ENCODE results near the gene PLPP3. TPM values are rescaled to one million over a fixed set of nuclear protein-coding genes. Genes with fewer than 3 reads are reported as not detected.

Gene PLPP3
- polyA plus RNA-seq, 1 of the 3 experiments (the other 2 are of a cell fraction): 32.2 TPM

DNA sequence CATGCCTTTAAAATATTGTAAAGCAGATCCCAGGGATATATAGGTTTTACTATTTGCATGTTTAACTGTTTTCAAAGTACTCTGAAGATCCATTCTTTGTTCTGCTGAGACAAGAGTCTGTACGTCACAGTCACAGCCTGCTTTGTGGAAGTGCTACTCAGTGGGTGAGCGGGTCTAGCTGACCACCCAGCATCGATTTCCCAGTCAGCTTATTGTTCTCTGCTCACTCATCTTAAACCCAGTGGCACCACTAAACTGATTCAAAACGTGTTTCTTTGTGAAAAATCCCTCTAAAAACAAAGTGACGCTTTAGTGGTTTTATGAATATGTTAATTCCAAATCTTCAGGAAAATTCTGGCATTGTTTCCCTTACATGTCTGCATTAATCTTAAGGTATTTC lies 12.4 kb downstream of the PLPP3 start (continued):
- TF ChIP-seq NFIC (IDR thresholded peaks at IDR 0.05; ENCODE audit: borderline replicate concordance) (no peak), TAF1 (IDR thresholded peaks at IDR 0.05; ENCODE audit: borderline replicate concordance, low read depth, low read length) (no peak), FOSL2 (IDR thresholded peaks at IDR 0.05; ENCODE audit: borderline replicate concordance, low read depth) (no peak)

DNA sequence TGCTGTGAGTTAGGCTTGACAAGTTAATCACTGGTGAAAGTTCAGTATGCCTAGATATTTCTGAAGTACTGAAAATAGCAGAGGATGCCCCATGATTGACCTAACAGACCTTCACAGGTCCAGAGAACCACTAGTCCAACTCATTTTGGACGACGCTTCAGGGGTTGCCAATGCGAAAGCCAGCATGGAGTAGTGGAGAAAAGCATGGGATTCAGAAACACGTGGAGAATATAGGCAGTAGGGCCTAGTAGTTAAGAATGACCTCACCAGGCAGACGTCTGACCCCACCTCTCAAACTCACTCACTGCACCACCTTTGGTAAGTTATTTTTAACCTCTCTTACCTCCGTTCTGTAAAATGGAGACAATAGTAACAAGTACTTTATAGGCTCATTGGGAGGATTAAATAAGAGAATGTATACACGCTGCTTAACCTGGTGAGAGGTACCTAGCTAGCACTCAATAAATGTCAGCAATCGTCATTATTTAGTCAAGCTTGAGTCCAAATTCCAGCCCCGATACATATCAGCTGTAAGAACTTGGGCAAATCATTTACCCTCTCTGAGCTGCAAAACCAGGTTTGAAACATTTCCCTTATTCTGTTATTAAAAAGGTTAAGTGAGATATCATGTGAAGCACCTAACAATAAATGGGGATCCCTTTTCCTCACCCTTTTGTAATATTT lies 13.2 kb downstream of the PLPP3 start:
- no peak overlapping the region for H3K9ac ChIP-seq
- WGBS (ENCODE audit: low lambda C conversion rate): 91% methylated on average over 9 of the region's 9 CpGs
- CTCF ChIA-PET: no interaction called here

DNA sequence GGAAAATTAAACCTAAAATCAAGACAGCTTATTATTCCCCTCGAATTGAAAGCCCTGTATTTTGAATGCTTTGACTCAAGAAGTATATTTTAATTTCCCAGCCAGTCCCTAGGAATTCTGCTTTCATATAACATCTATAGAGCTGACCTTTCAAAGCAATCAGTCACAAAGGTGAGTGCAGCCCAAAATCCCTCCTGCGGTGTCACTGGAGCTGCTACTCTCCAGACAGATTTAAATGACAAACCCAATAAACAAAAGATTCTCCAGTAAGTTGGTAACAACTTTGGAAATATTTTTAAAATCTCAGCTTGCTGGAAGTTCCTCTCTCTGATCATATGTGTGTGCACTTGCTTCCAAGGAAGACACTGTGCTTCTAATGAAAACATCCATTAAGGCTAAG lies 14.7 kb downstream of the PLPP3 start:
- no peaks in the 10 kb centered on the region for H3K9me3 ChIP-seq
- POLR2A ChIA-PET: no interaction called here
- H2AFZ ChIP-seq (ENCODE audit: low read depth): no peak overlapping the region
- H3K4me1 ChIP-seq (ENCODE audit: control insufficient read depth in 1 of 2, insufficient read depth in 2 of 2, low read depth in 1 of 2, low read length in 1 of 2): peaks cover 0 to 21% of the 10 kb centered on the region in 2 experiments; a peak in 2 of 4 replicates
- H3K9me2 ChIP-seq: no peaks in the 10 kb centered on the region
- no peak overlapping the region for H3K9ac ChIP-seq
- H3K36me3 ChIP-seq (replicated peaks in 1 of 2; ENCODE audit: control insufficient read depth in 1 of 2, insufficient read depth in 2 of 2, low read length in 1 of 2): peaks cover 0 to 17% of the 10 kb centered on the region in 2 experiments
- H3K27me3 ChIP-seq (ENCODE audit: insufficient read depth): no peaks in the 10 kb centered on the region
- no peaks in the 10 kb centered on the region for H3F3A ChIP-seq (replicated peaks; ENCODE audit: insufficient read depth)
- peaks cover 42% of the 10 kb centered on the region for H3K79me2 ChIP-seq (ENCODE audit: insufficient read depth)
- 79% methylated on average over 2 of the region's 2 CpGs for WGBS (ENCODE audit: low lambda C conversion rate)
- no peak overlapping the region for H3K4me2 ChIP-seq
- H3K27ac ChIP-seq (ENCODE audit: low read depth in 2 of 2, low read length in 1 of 2): no peak overlapping the region
- no peak for DNase-seq
- CTCF ChIA-PET: interaction anchor here (1.1 to 1.5 kb wide), 3 partner anchors 9 to 1189 kb away, joined by 3 to 5 read pairs (median 5); no protein-coding TSS in a partner anchor
- H4K20me1 ChIP-seq (ENCODE audit: insufficient read depth): peaks cover 21% of the 10 kb centered on the region; the same call in 1 of the 2 replicates
- no peak overlapping the region for H3K4me3 ChIP-seq (ENCODE audit: low read depth in 2 of 2, low read length in 1 of 2)
- TF ChIP-seq GATA2 (CRISPR knock-in tag; IDR thresholded peaks at IDR 0.05) (no peak), RXRA (IDR thresholded peaks at IDR 0.05; ENCODE audit: borderline replicate concordance, low read depth) (no peak), USF1 (IDR thresholded peaks at IDR 0.05; ENCODE audit: borderline replicate concordance, low read depth) (no peak), NRF1 (IDR thresholded peaks at IDR 0.05; ENCODE audit: low read depth, low read length) (no peak), USF2 (IDR thresholded peaks at IDR 0.05; ENCODE audit: borderline replicate concordance, low read depth, low read length) (no peak), SIN3A (IDR thresholded peaks at IDR 0.05; ENCODE audit: borderline replicate concordance, low read depth, low read length) (no peak), MXI1 (IDR thresholded peaks at IDR 0.05; ENCODE audit: low read depth, low read length) (no peak), NFIC (IDR thresholded peaks at IDR 0.05; ENCODE audit: borderline replicate concordance) (no peak)
- TF ChIP-seq, protein P1, sequence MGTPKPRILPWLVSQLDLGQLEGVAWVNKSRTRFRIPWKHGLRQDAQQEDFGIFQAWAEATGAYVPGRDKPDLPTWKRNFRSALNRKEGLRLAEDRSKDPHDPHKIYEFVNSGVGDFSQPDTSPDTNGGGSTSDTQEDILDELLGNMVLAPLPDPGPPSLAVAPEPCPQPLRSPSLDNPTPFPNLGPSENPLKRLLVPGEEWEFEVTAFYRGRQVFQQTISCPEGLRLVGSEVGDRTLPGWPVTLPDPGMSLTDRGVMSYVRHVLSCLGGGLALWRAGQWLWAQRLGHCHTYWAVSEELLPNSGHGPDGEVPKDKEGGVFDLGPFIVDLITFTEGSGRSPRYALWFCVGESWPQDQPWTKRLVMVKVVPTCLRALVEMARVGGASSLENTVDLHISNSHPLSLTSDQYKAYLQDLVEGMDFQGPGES (IDR thresholded peaks at IDR 0.05; ENCODE audit: low read depth, low read length): no peak
- TF ChIP-seq, protein P2, sequence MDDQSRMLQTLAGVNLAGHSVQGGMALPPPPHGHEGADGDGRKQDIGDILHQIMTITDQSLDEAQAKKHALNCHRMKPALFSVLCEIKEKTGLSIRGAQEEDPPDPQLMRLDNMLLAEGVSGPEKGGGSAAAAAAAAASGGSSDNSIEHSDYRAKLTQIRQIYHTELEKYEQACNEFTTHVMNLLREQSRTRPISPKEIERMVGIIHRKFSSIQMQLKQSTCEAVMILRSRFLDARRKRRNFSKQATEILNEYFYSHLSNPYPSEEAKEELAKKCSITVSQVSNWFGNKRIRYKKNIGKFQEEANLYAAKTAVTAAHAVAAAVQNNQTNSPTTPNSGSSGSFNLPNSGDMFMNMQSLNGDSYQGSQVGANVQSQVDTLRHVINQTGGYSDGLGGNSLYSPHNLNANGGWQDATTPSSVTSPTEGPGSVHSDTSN (IDR thresholded peaks at IDR 0.05): no peak

More for the DNA sequence above, 13.2 kb downstream of the PLPP3 start:
- Histone ChIP-seq H3K79me2 (ENCODE audit: insufficient read depth) (peaks cover 45% of the 10 kb centered on the region), H3K36me3 (replicated peaks in 1 of 2; ENCODE audit: control insufficient read depth in 1 of 2, insufficient read depth in 2 of 2, low read length in 1 of 2) (peaks cover 0 to 21% of the 10 kb centered on the region in 2 experiments), H4K20me1 (ENCODE audit: insufficient read depth) (peaks cover 30% of the 10 kb centered on the region), H3F3A (replicated peaks; ENCODE audit: insufficient read depth) (no peaks in the 10 kb centered on the region), H3K4me1 (ENCODE audit: control insufficient read depth in 1 of 2, insufficient read depth in 2 of 2, low read depth in 1 of 2, low read length in 1 of 2) (peaks cover 0 to 27% of the 10 kb centered on the region in 2 experiments; a peak in 2 of 4 replicates), H3K27me3 (ENCODE audit: insufficient read depth) (no peaks in the 10 kb centered on the region), H3K9me2 (no peaks in the 10 kb centered on the region), H3K4me3 (ENCODE audit: low read depth in 2 of 2, low read length in 1 of 2) (no peak overlapping the region), H3K9me3 (no peaks in the 10 kb centered on the region), H3K4me2 (no peak overlapping the region), H3K27ac (ENCODE audit: low read depth in 2 of 2, low read length in 1 of 2) (no peak overlapping the region), H2AFZ (ENCODE audit: low read depth) (no peak overlapping the region)
- no peak for DNase-seq
- POLR2A ChIA-PET: no interaction called here
- TF ChIP-seq CTCF (IDR thresholded peaks at IDR 0.05) (no peak), NRF1 (IDR thresholded peaks at IDR 0.05; ENCODE audit: low read depth, low read length) (no peak), YY1 (IDR thresholded peaks at IDR 0.05; ENCODE audit: low read depth) (no peak), TCF12 (IDR thresholded peaks at IDR 0.05) (no peak), MXI1 (IDR thresholded peaks at IDR 0.05; ENCODE audit: low read depth, low read length) (no peak)
- TF ChIP-seq, protein P3, sequence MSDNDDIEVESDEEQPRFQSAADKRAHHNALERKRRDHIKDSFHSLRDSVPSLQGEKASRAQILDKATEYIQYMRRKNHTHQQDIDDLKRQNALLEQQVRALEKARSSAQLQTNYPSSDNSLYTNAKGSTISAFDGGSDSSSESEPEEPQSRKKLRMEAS (IDR thresholded peaks at IDR 0.05; ENCODE audit: low read depth): no peak

Data from SK-N-SH (cell line).